ENCODE data around the gene PICALM.

PICALM gene

GRCh38 chr11:86052693-86053641 lies 15.9 kb downstream of the PICALM start:
- no peak overlapping the region for H3K4me3 Mint-ChIP-seq

GRCh38 chr11:86050196-86050709 lies 18.6 kb downstream of the PICALM start:
- H3K36me3 Mint-ChIP-seq (ENCODE audit: low read depth), result peaks cover 7% of the 10 kb centered on the region
- H3K4me3 Mint-ChIP-seq, result no peak overlapping the region
- TF ChIP-seq, protein P1, sequence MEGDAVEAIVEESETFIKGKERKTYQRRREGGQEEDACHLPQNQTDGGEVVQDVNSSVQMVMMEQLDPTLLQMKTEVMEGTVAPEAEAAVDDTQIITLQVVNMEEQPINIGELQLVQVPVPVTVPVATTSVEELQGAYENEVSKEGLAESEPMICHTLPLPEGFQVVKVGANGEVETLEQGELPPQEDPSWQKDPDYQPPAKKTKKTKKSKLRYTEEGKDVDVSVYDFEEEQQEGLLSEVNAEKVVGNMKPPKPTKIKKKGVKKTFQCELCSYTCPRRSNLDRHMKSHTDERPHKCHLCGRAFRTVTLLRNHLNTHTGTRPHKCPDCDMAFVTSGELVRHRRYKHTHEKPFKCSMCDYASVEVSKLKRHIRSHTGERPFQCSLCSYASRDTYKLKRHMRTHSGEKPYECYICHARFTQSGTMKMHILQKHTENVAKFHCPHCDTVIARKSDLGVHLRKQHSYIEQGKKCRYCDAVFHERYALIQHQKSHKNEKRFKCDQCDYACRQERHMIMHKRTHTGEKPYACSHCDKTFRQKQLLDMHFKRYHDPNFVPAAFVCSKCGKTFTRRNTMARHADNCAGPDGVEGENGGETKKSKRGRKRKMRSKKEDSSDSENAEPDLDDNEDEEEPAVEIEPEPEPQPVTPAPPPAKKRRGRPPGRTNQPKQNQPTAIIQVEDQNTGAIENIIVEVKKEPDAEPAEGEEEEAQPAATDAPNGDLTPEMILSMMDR (IDR thresholded peaks at IDR 0.05; ENCODE audit: unreplicated experiment in 3 of 3), result no peak
- no peak overlapping the region for H3K27ac Mint-ChIP-seq
- H3K9me3 Mint-ChIP-seq, result no peaks in the 10 kb centered on the region
- H3K27me3 Mint-ChIP-seq (ENCODE audit: low read depth), result no peaks in the 10 kb centered on the region
- peaks cover 45% of the 10 kb centered on the region for H3K4me1 Mint-ChIP-seq

More at GRCh38 chr11:86052693-86053641, 15.9 kb downstream of the PICALM start:
- H3K27ac Mint-ChIP-seq, result peak overlapping the region in 1 of 3 experiments; percentile 42
- H3K27me3 Mint-ChIP-seq (ENCODE audit: low read depth), result no peaks in the 10 kb centered on the region
- no peaks in the 10 kb centered on the region for H3K9me3 Mint-ChIP-seq
- peaks cover 14% of the 10 kb centered on the region for H3K36me3 Mint-ChIP-seq (ENCODE audit: low read depth)
- H3K4me1 Mint-ChIP-seq, result peaks cover 34% of the 10 kb centered on the region
- TF ChIP-seq, protein P1 (IDR thresholded peaks at IDR 0.05; ENCODE audit: unreplicated experiment in 3 of 3), result no peak

GRCh38 chr11:86047275-86047991 lies 21.5 kb downstream of the PICALM start:
- peaks cover 47% of the 10 kb centered on the region for H3K4me1 Mint-ChIP-seq
- TF ChIP-seq, protein P1 (IDR thresholded peaks at IDR 0.05; ENCODE audit: unreplicated experiment in 3 of 3), result no peak
- no peaks in the 10 kb centered on the region for H3K9me3 Mint-ChIP-seq
- H3K27ac Mint-ChIP-seq, result no peak overlapping the region
- H3K36me3 Mint-ChIP-seq (ENCODE audit: low read depth), result no peaks in the 10 kb centered on the region
- H3K27me3 Mint-ChIP-seq (ENCODE audit: low read depth), result no peaks in the 10 kb centered on the region
- no peak overlapping the region for H3K4me3 Mint-ChIP-seq

DNA sequence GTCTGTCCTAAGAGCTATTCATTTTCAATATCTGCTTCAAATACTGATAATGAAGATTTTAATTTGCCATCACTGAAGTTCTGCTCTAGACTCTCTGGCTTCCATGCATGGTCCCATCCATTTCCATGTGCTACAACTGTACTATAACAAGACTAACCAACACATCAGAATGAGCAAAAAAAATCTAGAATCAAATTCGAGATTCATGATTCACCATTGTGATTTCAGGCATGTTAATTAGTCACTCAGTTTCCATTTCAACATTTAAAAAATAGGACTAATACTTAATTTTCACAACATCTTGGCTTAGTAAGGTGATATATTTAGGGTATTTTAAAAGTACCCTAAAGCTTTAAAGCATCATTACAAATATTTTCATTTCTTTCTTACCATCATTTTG lies 22.8 kb downstream of the PICALM start:
- Mint-ChIP-seq H3K4me3 (no peak overlapping the region), H3K9me3 (no peaks in the 10 kb centered on the region), H3K36me3 (ENCODE audit: low read depth) (no peaks in the 10 kb centered on the region), H3K27me3 (ENCODE audit: low read depth) (no peaks in the 10 kb centered on the region), H3K27ac (peak overlapping the region in 1 of 3 experiments; percentile 8), H3K4me1 (peaks cover 50% of the 10 kb centered on the region)
- TF ChIP-seq, protein P1 (IDR thresholded peaks at IDR 0.05; ENCODE audit: unreplicated experiment in 3 of 3), result no peak

GRCh38 chr11:86043765-86044503 lies 24.9 kb downstream of the PICALM start:
- TF ChIP-seq, protein P1 (IDR thresholded peaks at IDR 0.05; ENCODE audit: unreplicated experiment in 3 of 3), result no peak
- no peaks in the 10 kb centered on the region for H3K36me3 Mint-ChIP-seq (ENCODE audit: low read depth)
- no peaks in the 10 kb centered on the region for H3K9me3 Mint-ChIP-seq

More at GRCh38 chr11:86043765-86044503, 24.9 kb downstream of the PICALM start:
- Mint-ChIP-seq H3K27ac (peak overlapping the region; percentile 34 to 69 (median 47)), H3K4me1 (peaks cover 48% of the 10 kb centered on the region), H3K4me3 (no peak overlapping the region), H3K27me3 (ENCODE audit: low read depth) (no peaks in the 10 kb centered on the region)
